Measurements from ENCODE around the gene ZFP57. TPM values are rescaled to one million over a fixed set of nuclear protein-coding genes. Genes with fewer than 3 reads are reported as not detected.
A peak's percentile ranks its signal among the peaks of the same experiment; 100 is the strongest.
"Not testable (repeated sequence)": the region's sequence is repeated elsewhere in the genome, so short reads cannot be mapped to it uniquely, and the experiment has no call there.

The ZFP57 gene
- total RNA-seq, 1 donor from 2014 or later, result 2.7 TPM

GRCh38 chr6:29679962-29680361 lies 990 bp downstream of the ZFP57 start:
- intact Hi-C loops (cut with micrococcal nuclease), result no loop called here
- peaks cover 19% of the 10 kb centered on the region for H3K4me1 Mint-ChIP-seq (ENCODE audit: low read depth)
- no peaks in the 10 kb centered on the region for H3K9me3 Mint-ChIP-seq
- peak overlapping the region; percentile 44 for H3K27ac Mint-ChIP-seq
- H3K36me3 Mint-ChIP-seq (ENCODE audit: low read depth), result no peaks in the 10 kb centered on the region
- H3K27me3 Mint-ChIP-seq (ENCODE audit: insufficient read depth), result no peaks in the 10 kb centered on the region
- peak overlapping the region; percentile 77 for H3K4me3 Mint-ChIP-seq
- no peak for DNase-seq (ENCODE audit: low spot score)

- intact Hi-C loops (cut with micrococcal nuclease), result no loop called here
- H3K27me3 Mint-ChIP-seq (ENCODE audit: insufficient read depth), result no peaks in the 10 kb centered on the region
- no peaks in the 10 kb centered on the region for H3K36me3 Mint-ChIP-seq (ENCODE audit: low read depth)
- H3K4me1 Mint-ChIP-seq (ENCODE audit: low read depth), result peaks cover 8% of the 10 kb centered on the region
- DNase-seq (ENCODE audit: low spot score), result no peak
- H3K4me3 Mint-ChIP-seq, result no peak overlapping the region
- no peaks in the 10 kb centered on the region for H3K9me3 Mint-ChIP-seq
- H3K27ac Mint-ChIP-seq, result no peak overlapping the region
Observed at GRCh38 chr6:29678114-29678513, 2.8 kb downstream of the ZFP57 start.

DNA sequence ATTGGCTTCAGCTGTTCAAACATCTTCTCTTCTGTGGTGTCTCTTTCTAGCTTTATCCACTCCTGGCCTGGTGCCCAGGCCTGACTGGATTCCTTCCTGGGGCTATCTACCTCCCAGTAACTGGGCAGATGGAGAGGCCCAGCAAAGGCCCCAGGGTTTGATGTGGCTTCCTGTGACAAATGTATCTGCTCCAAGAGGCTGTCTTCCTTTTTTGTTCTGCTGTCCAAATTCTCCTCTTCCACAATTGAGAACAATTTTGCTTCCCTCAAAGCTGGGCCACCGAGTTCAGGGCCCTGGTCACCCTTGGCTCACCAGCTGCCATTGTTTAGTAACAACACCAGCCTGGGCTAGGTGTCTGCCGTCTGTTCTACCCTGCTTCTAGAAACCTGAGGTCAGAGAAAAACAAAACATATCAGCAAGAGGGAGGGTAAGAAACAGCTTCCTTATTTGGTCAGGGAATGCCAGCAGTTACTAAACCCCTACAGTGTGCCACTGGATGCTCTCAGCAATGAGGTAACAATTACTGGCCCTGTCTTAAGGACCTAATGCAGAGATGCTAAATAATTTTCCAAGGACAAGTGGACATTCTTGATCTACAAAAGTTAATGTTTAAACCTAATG lies 3.9 kb downstream of the ZFP57 start:
- peaks cover 8% of the 10 kb centered on the region for H3K4me1 Mint-ChIP-seq (ENCODE audit: low read depth)
- H3K27ac Mint-ChIP-seq, result no peak overlapping the region
- H3K9me3 Mint-ChIP-seq, result no peaks in the 10 kb centered on the region
- H3K27me3 Mint-ChIP-seq (ENCODE audit: insufficient read depth), result no peaks in the 10 kb centered on the region
- DNase-seq (ENCODE audit: low spot score), result no peak
- intact Hi-C loops (cut with micrococcal nuclease), result no loop called here
- no peak overlapping the region for H3K4me3 Mint-ChIP-seq
- no peaks in the 10 kb centered on the region for H3K36me3 Mint-ChIP-seq (ENCODE audit: low read depth)

- Mint-ChIP-seq H3K9me3 (no peaks in the 10 kb centered on the region), H3K27me3 (ENCODE audit: insufficient read depth) (peaks cover 4% of the 10 kb centered on the region), H3K27ac (no peak overlapping the region), H3K4me1 (ENCODE audit: low read depth) (peaks cover 8% of the 10 kb centered on the region), H3K4me3 (no peak overlapping the region), H3K36me3 (ENCODE audit: low read depth) (no peaks in the 10 kb centered on the region)
- DNase-seq (ENCODE audit: low spot score), result no peak
- intact Hi-C loops (cut with micrococcal nuclease), result no loop called here
Observed at GRCh38 chr6:29675561-29675960, 5.4 kb downstream of the ZFP57 start.

DNA sequence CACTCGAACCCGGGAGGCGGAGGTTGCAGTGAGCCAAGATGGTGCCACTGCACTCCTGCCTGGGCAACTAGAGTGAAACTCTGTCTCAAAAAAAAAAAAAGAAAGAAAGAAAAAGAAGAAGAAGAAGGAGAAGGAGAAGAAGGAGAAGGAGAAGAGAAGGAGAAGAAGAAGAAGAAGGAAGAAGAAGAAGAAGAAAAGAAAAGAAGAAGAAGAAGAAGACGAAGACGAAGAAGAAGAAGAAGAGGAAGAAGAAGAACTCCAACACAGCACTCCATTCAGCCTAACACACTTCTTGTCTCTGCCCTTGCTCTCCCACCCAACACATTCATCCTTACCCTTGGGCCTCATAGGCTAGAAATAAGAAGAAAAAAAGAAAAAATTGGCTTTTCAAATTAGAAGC lies 6.9 kb downstream of the ZFP57 start:
- intact Hi-C loops (cut with micrococcal nuclease), result no loop called here
- H3K4me3 Mint-ChIP-seq, result no peak overlapping the region
- DNase-seq (ENCODE audit: low spot score), result no peak
- no peaks in the 10 kb centered on the region for H3K9me3 Mint-ChIP-seq
- H3K36me3 Mint-ChIP-seq (ENCODE audit: low read depth), result no peaks in the 10 kb centered on the region
- H3K27me3 Mint-ChIP-seq (ENCODE audit: insufficient read depth), result peaks cover 11% of the 10 kb centered on the region
- H3K27ac Mint-ChIP-seq, result no peak overlapping the region
- peaks cover 8% of the 10 kb centered on the region for H3K4me1 Mint-ChIP-seq (ENCODE audit: low read depth)

DNA sequence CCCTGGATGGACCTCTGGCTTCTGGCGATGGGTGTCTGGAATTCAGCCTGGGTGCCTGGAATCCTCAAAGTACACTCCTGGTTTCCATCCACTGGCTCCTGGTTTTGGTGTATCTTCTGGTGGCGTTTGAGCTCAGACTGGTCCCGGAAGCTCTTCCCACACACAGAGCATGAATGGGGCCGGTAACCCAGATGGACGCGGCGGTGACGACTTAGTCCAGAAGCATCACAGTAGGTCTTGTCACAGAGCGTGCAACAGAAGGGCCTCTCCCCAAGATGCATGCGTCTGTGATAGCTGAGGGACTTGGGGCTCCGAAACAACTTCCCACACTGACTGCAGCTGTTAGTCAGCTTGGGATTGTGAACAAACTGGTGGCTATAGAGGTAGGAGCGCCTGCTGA lies 7.8 kb downstream of the ZFP57 start:
- Mint-ChIP-seq H3K27me3 (ENCODE audit: insufficient read depth) (peaks cover 15% of the 10 kb centered on the region), H3K4me3 (no peak overlapping the region)
- no peak for DNase-seq (ENCODE audit: low spot score)

GRCh38 chr6:29672116-29672515 lies 8.8 kb downstream of the ZFP57 start:
- H3K4me1 Mint-ChIP-seq (ENCODE audit: low read depth); H3K27ac Mint-ChIP-seq; H3K9me3 Mint-ChIP-seq; DNase-seq (ENCODE audit: low spot score); intact Hi-C loops (cut with micrococcal nuclease); H3K36me3 Mint-ChIP-seq (ENCODE audit: low read depth); H3K4me3 Mint-ChIP-seq: not testable (repeated sequence)
- H3K27me3 Mint-ChIP-seq (ENCODE audit: insufficient read depth), result peaks cover 21% of the 10 kb centered on the region

More for the DNA sequence above, 7.8 kb downstream of the ZFP57 start:
- peaks cover 8% of the 10 kb centered on the region for H3K4me1 Mint-ChIP-seq (ENCODE audit: low read depth)
- intact Hi-C loops (cut with micrococcal nuclease), result no loop called here
- H3K27ac Mint-ChIP-seq, result no peak overlapping the region
- no peaks in the 10 kb centered on the region for H3K9me3 Mint-ChIP-seq
- H3K36me3 Mint-ChIP-seq (ENCODE audit: low read depth), result no peaks in the 10 kb centered on the region

DNA sequence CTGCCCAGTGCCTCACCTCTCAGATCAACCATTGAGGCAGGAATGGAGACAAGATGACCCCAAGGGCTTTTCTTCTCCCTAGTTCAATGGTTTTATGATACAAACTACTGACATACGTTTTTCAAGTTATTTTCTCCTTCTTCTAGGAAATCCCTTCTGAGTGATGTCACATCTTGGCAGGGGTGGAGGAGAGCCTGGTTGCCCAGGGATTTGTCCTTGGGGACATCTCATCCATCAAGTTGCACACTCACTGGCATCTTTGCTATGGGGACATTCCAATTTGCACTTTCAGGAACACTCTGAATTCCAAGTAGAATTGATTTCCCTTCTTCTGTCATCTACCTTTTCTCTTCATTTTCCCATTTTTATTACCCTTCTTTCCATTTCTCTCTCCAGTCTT lies 9.9 kb downstream of the ZFP57 start:
- H3K36me3 Mint-ChIP-seq (ENCODE audit: low read depth), result no peaks in the 10 kb centered on the region
- no peaks in the 10 kb centered on the region for H3K4me1 Mint-ChIP-seq (ENCODE audit: low read depth)
- H3K9me3 Mint-ChIP-seq, result no peaks in the 10 kb centered on the region
- no peak overlapping the region for H3K4me3 Mint-ChIP-seq
- H3K27me3 Mint-ChIP-seq (ENCODE audit: insufficient read depth), result peaks cover 21% of the 10 kb centered on the region
- intact Hi-C loops (cut with micrococcal nuclease), result no loop called here
- no peak overlapping the region for H3K27ac Mint-ChIP-seq
- no peak for DNase-seq (ENCODE audit: low spot score)

DNA sequence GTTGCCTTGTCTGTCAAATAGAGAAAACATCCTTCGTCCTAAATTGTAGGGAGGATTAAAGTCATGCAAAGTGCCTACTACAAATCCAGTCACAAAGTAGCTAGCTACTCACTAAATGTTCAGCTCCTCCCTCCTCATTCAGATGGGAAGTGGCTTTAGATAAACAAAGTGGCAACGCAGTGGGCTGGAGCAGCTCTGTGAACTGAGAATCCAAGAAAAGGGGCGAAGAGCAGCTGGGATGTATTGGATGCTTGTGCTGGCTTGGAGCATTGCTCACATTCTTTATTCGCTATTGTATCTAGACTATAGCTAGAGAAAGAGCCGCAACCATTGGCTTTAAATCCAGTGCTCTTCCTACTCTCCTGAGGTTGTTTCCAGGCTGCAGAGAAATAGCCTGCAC lies 13.8 kb downstream of the ZFP57 start:
- Mint-ChIP-seq H3K27me3 (ENCODE audit: insufficient read depth) (peaks cover 40% of the 10 kb centered on the region), H3K9me3 (no peaks in the 10 kb centered on the region), H3K27ac (no peak overlapping the region), H3K4me3 (no peak overlapping the region), H3K36me3 (ENCODE audit: low read depth) (no peaks in the 10 kb centered on the region), H3K4me1 (ENCODE audit: low read depth) (no peaks in the 10 kb centered on the region)
- intact Hi-C loops (cut with micrococcal nuclease), result no loop called here
- no peak for DNase-seq (ENCODE audit: low spot score)

- no peaks in the 10 kb centered on the region for H3K4me1 Mint-ChIP-seq (ENCODE audit: low read depth)
- no peaks in the 10 kb centered on the region for H3K9me3 Mint-ChIP-seq
- no peak overlapping the region for H3K27ac Mint-ChIP-seq
- no peak overlapping the region for H3K4me3 Mint-ChIP-seq
- H3K36me3 Mint-ChIP-seq (ENCODE audit: low read depth), result no peaks in the 10 kb centered on the region
- peaks cover 41% of the 10 kb centered on the region for H3K27me3 Mint-ChIP-seq (ENCODE audit: insufficient read depth)
- no peak for DNase-seq (ENCODE audit: low spot score)
- intact Hi-C loops (cut with micrococcal nuclease), result no loop called here
Observed at GRCh38 chr6:29666826-29667130, 14.2 kb downstream of the ZFP57 start.

- Mint-ChIP-seq H3K27me3 (ENCODE audit: insufficient read depth) (peaks cover 44% of the 10 kb centered on the region), H3K4me1 (ENCODE audit: low read depth) (no peaks in the 10 kb centered on the region), H3K27ac (no peak overlapping the region), H3K36me3 (ENCODE audit: low read depth) (no peaks in the 10 kb centered on the region), H3K9me3 (no peaks in the 10 kb centered on the region), H3K4me3 (no peak overlapping the region)
- no peak for DNase-seq (ENCODE audit: low spot score)
- intact Hi-C loops (cut with micrococcal nuclease), result no loop called here
Observed at GRCh38 chr6:29665942-29666825, 14.8 kb downstream of the ZFP57 start.

GRCh38 chr6:29663300-29664042 lies 17.5 kb downstream of the ZFP57 start:
- Mint-ChIP-seq H3K4me3 (no peak overlapping the region), H3K4me1 (ENCODE audit: low read depth) (no peaks in the 10 kb centered on the region), H3K27ac (no peak overlapping the region), H3K9me3 (no peaks in the 10 kb centered on the region), H3K27me3 (ENCODE audit: insufficient read depth) (peaks cover 44% of the 10 kb centered on the region), H3K36me3 (ENCODE audit: low read depth) (no peaks in the 10 kb centered on the region)
- no peak for DNase-seq (ENCODE audit: low spot score)
- intact Hi-C loops (cut with micrococcal nuclease), result no loop called here

DNA sequence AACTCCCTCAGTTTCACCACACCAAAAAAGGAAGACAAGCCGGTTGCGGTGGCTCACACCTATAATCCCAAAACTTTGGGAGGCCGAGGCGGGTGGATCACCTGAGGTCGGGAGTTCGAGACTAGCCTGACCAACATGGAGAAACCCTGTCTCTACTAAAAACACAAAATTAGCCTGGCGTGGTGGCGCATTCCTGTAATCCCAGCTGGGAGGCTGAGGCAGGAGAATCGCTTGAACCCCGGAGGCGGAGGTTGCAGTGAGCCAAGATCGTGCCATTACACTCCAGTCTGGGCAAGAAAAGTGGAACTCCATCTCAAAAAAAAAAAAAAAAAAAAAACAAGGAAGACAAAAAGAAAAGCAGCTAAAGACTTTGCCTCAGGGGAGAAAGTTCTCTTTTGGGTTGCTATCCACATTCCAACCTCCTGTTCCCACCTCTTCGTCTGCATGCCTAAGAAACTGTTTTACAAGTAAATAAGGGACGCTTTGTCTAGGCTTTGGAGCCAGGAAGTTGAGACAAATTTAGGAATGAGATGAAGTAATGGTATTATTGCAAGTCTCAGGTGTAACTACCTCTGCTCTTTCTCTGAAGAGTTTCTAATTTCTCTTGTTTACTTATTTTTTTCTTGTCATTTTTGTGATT lies 19.3 kb downstream of the ZFP57 start:
- H3K36me3 Mint-ChIP-seq (ENCODE audit: low read depth); H3K4me3 Mint-ChIP-seq; H3K9me3 Mint-ChIP-seq; H3K4me1 Mint-ChIP-seq (ENCODE audit: low read depth); intact Hi-C loops (cut with micrococcal nuclease); H3K27ac Mint-ChIP-seq; DNase-seq (ENCODE audit: low spot score): not testable (repeated sequence)
- peaks cover 41% of the 10 kb centered on the region for H3K27me3 Mint-ChIP-seq (ENCODE audit: insufficient read depth)

Measured in activated T-helper 1 cell treated with anti-CD3 and anti-CD28 coated beads, Interleukin-12 subunit alpha, Interleukin-12 subunit beta, Interleukin-2, Interleukin-4 antibody, amounts not matched to agents 30 ng/mL and 10 ng/mL and 1 ng/mL, durations not matched to agents 14 hours and 24 hours and 36 hours (primary cell).